Measurements from ENCODE around the gene HPN.

GRCh38 chr19:35026418-35026817, 15.1 kb upstream of the HPN start:
- TF ChIP-seq CTCF (IDR thresholded peaks at IDR 0.05; ENCODE audit: low read length) (no peak), EZH2 (IDR thresholded peaks at IDR 0.05; ENCODE audit: borderline replicate concordance, low read length) (no peak)
